Upper lobe of right lung (tissue), 1 donor: Measurements from ENCODE around the gene RNF44. TPM values are rescaled to one million over a fixed set of nuclear protein-coding genes. Genes with fewer than 3 reads are reported as not detected.

Experiments used
- ATAC-seq: fragments of 200-7000 bp; cut with Tn5 transposase; one replicate; pipeline ENCODE4 v1.9.1; 2020; ENCODE audit warnings: mild to moderate bottlenecking, moderate library complexity
- DNase-seq: peaks from one replicate; pipeline ENCODE4 v3.0.0-alpha.2; 2020
- H3K27ac ChIP-seq: fragments of 200-600 bp; one replicate; pipeline ENCODE4 v1.8.0; 2022
- H3K27me3 ChIP-seq: fragments of 200-600 bp; one replicate; pipeline ENCODE4 v1.8.0; 2022; ENCODE audit warnings: mild to moderate bottlenecking
- H3K36me3 ChIP-seq: fragments of 200-600 bp; one replicate; pipeline ENCODE4 v1.8.0; 2022
- H3K4me1 ChIP-seq: fragments of 200-600 bp; one replicate; pipeline ENCODE4 v1.8.0; 2022
- H3K4me3 ChIP-seq: fragments of 200-600 bp; one replicate; pipeline ENCODE4 v1.8.0; 2022; ENCODE audit warnings: mild to moderate bottlenecking
- H3K9me3 ChIP-seq: fragments of 200-600 bp; one replicate; pipeline ENCODE4 v1.8.0; 2022
- CTCF ChIP-seq: fragments of 200-600 bp; IDR thresholded peaks from one replicate; pipeline ENCODE4 v1.8.0; 2022; ENCODE audit warnings: antibody characterized with exemption
- intact Hi-C: fragments of 100-400 bp; cut with DNase I; formaldehyde crosslinking; loops from one replicate; pipeline ENCODE4 v1.11.0; 2022
- total RNA-seq: library from RNA; stranded (reverse); fragmentation: NEBNext Ultra II Directional; extraction: Animal tissue kit (Norgen Biotek cat#: 25700); gene quantifications from one replicate; pipeline ENCODE4 v1.2.1, GENCODE V29; 2021
- donor health status: DM: no; HTN: yes; CAD: no; lungs with severe emphysema.

Gene RNF44
- total RNA-seq, 1 donor from 2014 or later, result 48.0 TPM

DNA sequence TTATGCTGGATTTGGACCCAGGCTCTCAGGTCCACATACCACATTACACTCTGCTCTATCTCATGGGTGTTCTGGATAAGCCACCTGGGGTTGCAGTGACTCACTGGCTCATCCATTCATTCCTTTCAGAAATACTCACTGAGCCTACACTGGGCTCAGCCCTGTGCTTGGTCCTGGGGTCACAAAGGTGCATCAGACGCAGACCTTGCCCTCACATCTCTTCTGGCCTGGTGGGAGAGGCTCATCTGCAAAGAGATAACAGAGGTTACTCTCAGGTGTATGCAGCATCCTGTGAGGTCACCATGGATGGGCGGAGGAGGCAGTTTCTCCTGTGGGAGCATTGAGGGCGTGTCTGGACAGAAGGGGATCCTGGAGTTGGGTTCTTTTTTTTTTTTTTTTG is 24.1 kb upstream of the RNF44 start:
- DNase-seq (no peak), ATAC-seq (no peak)
- TF ChIP-seq CTCF, result no peak
- Histone ChIP-seq H3K36me3 (no peaks in the 10 kb centered on the region), H3K4me1 (no peaks in the 10 kb centered on the region), H3K27ac (no peak overlapping the region), H3K9me3 (no peaks in the 10 kb centered on the region), H3K4me3 (no peak overlapping the region), H3K27me3 (peaks cover 11% of the 10 kb centered on the region)
- intact Hi-C loops, result no loop called here

DNA sequence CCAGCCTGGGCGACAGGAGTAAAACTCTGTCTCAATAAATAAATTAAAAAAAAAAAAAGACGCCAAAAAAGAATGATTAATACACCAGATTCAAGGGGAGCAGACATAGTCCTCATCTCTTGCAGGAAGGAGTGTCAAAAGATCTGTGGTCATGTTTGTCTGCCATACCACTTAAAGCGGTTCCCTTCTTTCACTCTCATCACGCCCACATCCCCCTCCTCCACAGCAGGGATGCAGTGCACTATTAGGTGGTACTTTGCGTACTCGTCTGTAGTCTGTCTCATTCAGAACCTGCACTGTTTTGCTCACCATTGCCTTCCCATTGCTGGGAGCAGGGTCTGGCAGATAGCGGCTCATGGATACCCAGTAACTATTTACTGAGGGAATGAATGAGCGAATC is 23.2 kb upstream of the RNF44 start:
- H3K9me3 ChIP-seq, result no peaks in the 10 kb centered on the region
- no peaks in the 10 kb centered on the region for H3K4me1 ChIP-seq
- intact Hi-C loops, result no loop called here
- DNase-seq (no peak), ATAC-seq (no peak)
- H3K27ac ChIP-seq, result no peak overlapping the region
- no peak for TF ChIP-seq CTCF
- H3K36me3 ChIP-seq, result no peaks in the 10 kb centered on the region
- H3K27me3 ChIP-seq, result peaks cover 11% of the 10 kb centered on the region
- no peak overlapping the region for H3K4me3 ChIP-seq

DNA sequence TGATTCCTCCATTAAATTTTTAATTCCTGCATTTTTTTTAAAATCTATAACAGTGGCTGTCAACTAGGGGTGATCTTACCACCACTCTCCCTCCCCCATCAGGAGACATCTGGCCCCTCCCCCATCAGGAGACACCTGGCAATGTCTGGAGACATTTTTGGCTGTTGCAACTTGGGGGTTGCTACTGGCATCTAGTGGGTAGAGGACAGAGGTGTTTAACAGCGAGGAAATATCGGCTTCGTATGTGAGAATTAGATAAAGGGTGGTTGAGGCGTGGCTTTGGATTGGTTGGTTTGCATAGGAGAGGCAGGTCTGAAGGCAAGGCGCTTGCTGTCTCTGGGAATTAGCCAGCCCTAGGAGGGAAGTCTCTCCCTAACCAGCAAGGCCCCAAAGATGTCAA is 22.5 kb upstream of the RNF44 start:
- DNase-seq, result no peak
- no peak for TF ChIP-seq CTCF
- intact Hi-C loops, result no loop called here

DNA sequence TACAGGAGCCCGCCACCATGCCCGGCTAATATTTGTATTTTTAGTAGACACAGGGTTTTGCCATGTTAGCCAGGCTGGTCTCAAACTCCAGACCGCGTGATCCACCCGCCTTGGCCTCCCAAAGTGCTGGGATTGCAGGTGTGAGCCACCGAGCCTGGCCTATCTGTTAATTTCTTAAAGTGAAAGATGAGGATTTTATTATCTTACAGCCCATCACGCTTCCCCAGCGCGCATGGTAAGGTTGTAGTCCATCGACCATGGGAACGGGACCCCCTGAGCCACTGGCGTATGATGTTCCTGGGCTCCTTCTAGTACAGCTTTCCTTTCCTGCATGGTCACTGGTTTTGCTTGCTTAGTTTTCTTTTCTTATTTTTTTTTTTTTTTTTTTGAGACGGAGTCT is 20.6 kb upstream of the RNF44 start:
- Histone ChIP-seq H3K9me3 (no peaks in the 10 kb centered on the region), H3K4me3 (no peak overlapping the region), H3K4me1 (no peaks in the 10 kb centered on the region), H3K36me3 (no peaks in the 10 kb centered on the region), H3K27ac (no peak overlapping the region), H3K27me3 (peaks cover 14% of the 10 kb centered on the region)
- DNase-seq (no peak), ATAC-seq (no peak)
- intact Hi-C loops, result no loop called here
- no peak for TF ChIP-seq CTCF

More for the DNA sequence above, 22.5 kb upstream of the RNF44 start:
- ATAC-seq, result no peak
- Histone ChIP-seq H3K4me3 (no peak overlapping the region), H3K36me3 (no peaks in the 10 kb centered on the region), H3K27me3 (peaks cover 11% of the 10 kb centered on the region), H3K27ac (no peak overlapping the region), H3K4me1 (no peaks in the 10 kb centered on the region), H3K9me3 (no peaks in the 10 kb centered on the region)

DNA sequence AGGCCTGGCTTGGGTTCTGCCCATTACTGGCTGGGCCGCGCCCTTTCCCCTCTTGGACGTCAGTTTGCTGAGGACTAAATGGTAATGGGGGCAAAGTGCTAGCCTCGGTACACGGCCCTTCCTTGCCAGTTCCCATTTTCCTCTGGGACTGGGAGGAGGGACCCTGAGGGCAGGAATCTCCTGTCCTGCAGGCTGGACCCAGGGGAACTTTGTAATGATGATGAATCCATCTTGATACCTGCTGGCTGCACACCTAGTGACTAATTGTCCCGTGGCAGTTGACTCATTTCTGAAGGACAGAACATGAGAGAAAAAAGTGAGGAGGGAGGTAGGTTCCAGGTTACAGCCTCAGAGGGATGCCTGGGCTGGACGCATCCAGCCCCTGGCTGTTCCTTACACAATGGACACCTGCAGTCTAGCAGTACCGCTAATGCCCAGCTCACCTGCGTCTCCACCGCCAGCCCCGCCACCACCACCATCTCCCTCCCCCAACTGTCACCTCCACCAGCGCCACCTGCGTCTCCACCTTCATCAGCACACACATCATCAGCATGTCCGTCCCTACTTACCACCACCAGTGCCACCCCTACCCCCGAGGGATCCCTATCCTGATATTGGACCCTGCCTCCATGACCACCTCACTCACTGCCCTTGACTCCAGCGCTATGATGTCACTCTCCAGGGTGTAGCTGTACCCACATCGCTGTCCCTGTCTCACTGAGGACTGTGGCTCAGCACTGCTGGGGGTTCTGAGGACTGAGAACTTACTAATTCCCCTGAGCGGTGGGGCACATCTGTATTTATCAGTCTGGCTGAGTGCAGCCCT is 16.3 kb upstream of the RNF44 start:
- H3K9me3 ChIP-seq, result no peaks in the 10 kb centered on the region
- no peak overlapping the region for H3K4me3 ChIP-seq
- peaks cover 13% of the 10 kb centered on the region for H3K27me3 ChIP-seq
- intact Hi-C loops, result no loop called here
- ATAC-seq, result no peak
- no peaks in the 10 kb centered on the region for H3K36me3 ChIP-seq
- H3K27ac ChIP-seq, result no peak overlapping the region
- no peak for TF ChIP-seq CTCF
- DNase-seq, result no peak
- no peaks in the 10 kb centered on the region for H3K4me1 ChIP-seq
